Caco-2 (cell line): ENCODE results near the gene RAD18. TPM values are rescaled to one million over a fixed set of nuclear protein-coding genes. Genes with fewer than 3 reads are reported as not detected.

Experiments used
- BruUV-seq: library from RNA; stranded (reverse); fragments of 400-500 nt; replicated peaks from 2 replicates; lab custom pipeline; 2021; lab: Mats Ljungman, UMichigan
- CTCF ChIA-PET: fragments of 300-600 bp; sonication (Branson Sonifier 250); formaldehyde crosslinking; loops from one replicate; lab custom pipeline; 2022; ENCODE audit warnings: antibody characterized with exemption; lab: Charles Lee
- POLR2A ChIA-PET: fragments of 300-600 bp; sonication (Branson Sonifier 250); formaldehyde crosslinking; loops from one replicate; lab custom pipeline; 2022; ENCODE audit warnings: antibody characterized with exemption; lab: Charles Lee
- DNase-seq, 2 experiments: peaks; one replicate each; pipeline versions ENCODE4 v3.0.0 to v3.0.0-alpha.2; 2020 to 2022
- H3K27me3 ChIP-seq: replicated peaks from 2 replicates; pipeline ENCODE4 v1.6.0; 2011; ENCODE audit warnings: low read length; ENCODE audit not compliant: control insufficient read depth, insufficient read depth
- H3K36me3 ChIP-seq: 2 replicates; pipeline ENCODE4 v1.5.1; 2011; ENCODE audit warnings: low read length; ENCODE audit not compliant: control insufficient read depth, insufficient read depth
- H3K4me1 ChIP-seq: fragments of 250-450 bp; sonication (Bioruptor Pico); 2 replicates; pipeline ENCODE4 v1.5.1; 2020; ENCODE audit warnings: mild to moderate bottlenecking
- H3K4me3 ChIP-seq: 2 replicates; pipeline ENCODE4 v1.5.1; 2011; ENCODE audit warnings: low read depth, mild to moderate bottlenecking, control low read depth, low read length
- H3K9me3 ChIP-seq: fragments of 250-450 bp; sonication (Bioruptor Pico); 2 replicates; pipeline ENCODE4 v1.5.1; 2020; ENCODE audit warnings: mild to moderate bottlenecking, moderate library complexity
- H3K27ac Mint-ChIP-seq: one replicate; pipeline ENCODE4 v1.8.0; 2022; ENCODE audit warnings: mixed read lengths; ENCODE audit not compliant: unreplicated experiment
- H3K27me3 Mint-ChIP-seq: one replicate; pipeline ENCODE4 v1.8.0; 2022; ENCODE audit warnings: mixed read lengths; ENCODE audit not compliant: insufficient read depth, unreplicated experiment
- H3K36me3 Mint-ChIP-seq: one replicate; pipeline ENCODE4 v1.8.0; 2022; ENCODE audit warnings: mild to moderate bottlenecking, mixed read lengths; ENCODE audit not compliant: insufficient read depth, unreplicated experiment
- H3K4me1 Mint-ChIP-seq: one replicate; pipeline ENCODE4 v1.8.0; 2022; ENCODE audit warnings: low read depth, mixed read lengths; ENCODE audit not compliant: unreplicated experiment
- H3K4me3 Mint-ChIP-seq: one replicate; pipeline ENCODE4 v1.8.0; 2022; ENCODE audit warnings: mild to moderate bottlenecking, moderate library complexity, mixed read lengths; ENCODE audit not compliant: unreplicated experiment
- H3K9me3 Mint-ChIP-seq: one replicate; pipeline ENCODE4 v1.8.0; 2022; ENCODE audit warnings: mixed read lengths; ENCODE audit not compliant: unreplicated experiment
- intact Hi-C: fragments of 100-400 bp; cut with micrococcal nuclease; formaldehyde crosslinking; loops from one replicate; pipeline ENCODE4 v1.10.0; 2022; ENCODE audit not compliant: unreplicated experiment
- total RNA-seq: library from RNA; stranded (reverse); gene quantifications from 2 replicates; pipeline ENCODE4 v1.2.3, GENCODE V29; 2022
- TF ChIP-seq, protein P1 (sequence below), 2 experiments: fragments of 200-600 bp in 1 of 2; IDR thresholded peaks; 1 replicate in 1 of 2; 2 replicates in 1 of 2; pipeline versions ENCODE4 v1.5.1 to v1.8.0; 2011 to 2022; ENCODE audit warnings: antibody characterized with exemption in 1 of 2, control low read depth in 1 of 2, inconsistent platforms in 1 of 2, low read depth in 1 of 2, low read length in 1 of 2, mild to moderate bottlenecking in 1 of 2, moderate library complexity in 1 of 2; ENCODE audit not compliant: insufficient read depth in 1 of 2, severe bottlenecking in 1 of 2, unreplicated experiment in 1 of 2

RAD18 gene
- total RNA-seq, 1 experiment from 2014 or later, result 19.3 TPM

DNA sequence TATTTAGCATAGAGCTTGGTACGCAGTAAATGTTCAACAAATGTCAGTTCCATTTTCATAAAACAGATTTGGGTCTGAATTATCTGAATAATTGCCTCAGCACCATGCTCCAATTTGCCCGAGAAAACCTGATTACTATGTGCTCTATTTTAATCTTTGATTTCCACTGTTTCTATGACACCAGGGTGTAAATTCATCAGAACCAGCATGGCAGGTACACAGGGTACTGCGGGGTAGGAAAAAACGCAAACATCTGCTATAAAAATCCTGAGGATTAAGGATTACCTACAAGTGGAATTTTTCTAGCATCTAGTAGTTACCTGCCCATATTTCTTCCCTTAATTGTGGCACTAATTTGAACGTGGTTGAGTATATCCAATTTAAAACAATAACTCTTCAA is 70.3 kb downstream of the RAD18 start:
- Mint-ChIP-seq H3K36me3 (peaks cover 3% of the 10 kb centered on the region), H3K9me3 (no peaks in the 10 kb centered on the region), H3K4me3 (no peak overlapping the region), H3K27ac (no peak overlapping the region), H3K4me1 (peaks cover 12% of the 10 kb centered on the region), H3K27me3 (no peaks in the 10 kb centered on the region)
- ChIA-PET POLR2A (no interaction called here), CTCF (interaction anchor here (0.7 to 1.0 kb wide), 2 partner anchors 123 to 164 kb away, joined by 3 read pairs; partner anchors contain the start of gene OXTR)
- no peak for DNase-seq
- intact Hi-C loops, result no loop called here
- TF ChIP-seq, protein P1, sequence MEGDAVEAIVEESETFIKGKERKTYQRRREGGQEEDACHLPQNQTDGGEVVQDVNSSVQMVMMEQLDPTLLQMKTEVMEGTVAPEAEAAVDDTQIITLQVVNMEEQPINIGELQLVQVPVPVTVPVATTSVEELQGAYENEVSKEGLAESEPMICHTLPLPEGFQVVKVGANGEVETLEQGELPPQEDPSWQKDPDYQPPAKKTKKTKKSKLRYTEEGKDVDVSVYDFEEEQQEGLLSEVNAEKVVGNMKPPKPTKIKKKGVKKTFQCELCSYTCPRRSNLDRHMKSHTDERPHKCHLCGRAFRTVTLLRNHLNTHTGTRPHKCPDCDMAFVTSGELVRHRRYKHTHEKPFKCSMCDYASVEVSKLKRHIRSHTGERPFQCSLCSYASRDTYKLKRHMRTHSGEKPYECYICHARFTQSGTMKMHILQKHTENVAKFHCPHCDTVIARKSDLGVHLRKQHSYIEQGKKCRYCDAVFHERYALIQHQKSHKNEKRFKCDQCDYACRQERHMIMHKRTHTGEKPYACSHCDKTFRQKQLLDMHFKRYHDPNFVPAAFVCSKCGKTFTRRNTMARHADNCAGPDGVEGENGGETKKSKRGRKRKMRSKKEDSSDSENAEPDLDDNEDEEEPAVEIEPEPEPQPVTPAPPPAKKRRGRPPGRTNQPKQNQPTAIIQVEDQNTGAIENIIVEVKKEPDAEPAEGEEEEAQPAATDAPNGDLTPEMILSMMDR (IDR thresholded peaks at IDR 0.05; ENCODE audit: insufficient read depth in 1 of 2, low read depth in 1 of 2, low read length in 1 of 2, severe bottlenecking in 1 of 2, unreplicated experiment in 1 of 2), result no peak
- Histone ChIP-seq H3K27me3 (no peaks in the 10 kb centered on the region), H3K4me3 (no peak overlapping the region), H3K9me3 (no peaks in the 10 kb centered on the region), H3K4me1 (peaks cover 14% of the 10 kb centered on the region), H3K36me3 (no peaks in the 10 kb centered on the region)
- no TSS peak for BruUV-seq

DNA sequence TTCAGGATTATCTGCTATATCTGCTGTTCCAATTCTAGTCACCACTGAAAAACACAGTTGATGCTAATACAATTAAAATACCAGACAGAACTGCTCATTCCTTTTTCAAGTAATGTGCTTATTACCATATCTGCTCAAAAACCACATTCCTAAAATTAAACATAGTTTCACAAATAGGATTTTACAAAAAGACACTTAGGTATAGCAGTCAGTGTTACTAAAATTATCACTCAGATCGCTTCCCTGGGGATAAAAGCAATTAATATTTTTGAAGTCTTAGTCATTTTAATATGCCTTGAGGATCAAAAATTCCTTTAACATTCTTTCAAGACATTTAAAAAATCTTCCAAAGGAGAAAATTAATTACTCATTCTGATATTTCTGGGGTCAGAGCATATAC is 71.5 kb downstream of the RAD18 start:
- CTCF ChIA-PET, result no interaction called here
- Mint-ChIP-seq H3K9me3 (no peaks in the 10 kb centered on the region), H3K36me3 (no peaks in the 10 kb centered on the region), H3K4me1 (peaks cover 13% of the 10 kb centered on the region), H3K27ac (no peak overlapping the region), H3K27me3 (no peaks in the 10 kb centered on the region), H3K4me3 (no peak overlapping the region)
- Histone ChIP-seq H3K9me3 (no peaks in the 10 kb centered on the region), H3K4me1 (peaks cover 16% of the 10 kb centered on the region), H3K36me3 (0 out of 2 replicates have a peak, but pooled peaks cover 1% of the 10 kb centered on the region), H3K27me3 (no peaks in the 10 kb centered on the region), H3K4me3 (no peak overlapping the region)
- intact Hi-C loops, result no loop called here
- POLR2A ChIA-PET, result no interaction called here
- BruUV-seq, result no TSS peak
- TF ChIP-seq, protein P1 (IDR thresholded peaks at IDR 0.05; ENCODE audit: insufficient read depth in 1 of 2, low read depth in 1 of 2, low read length in 1 of 2, severe bottlenecking in 1 of 2, unreplicated experiment in 1 of 2), result no peak
- no peak for DNase-seq

DNA sequence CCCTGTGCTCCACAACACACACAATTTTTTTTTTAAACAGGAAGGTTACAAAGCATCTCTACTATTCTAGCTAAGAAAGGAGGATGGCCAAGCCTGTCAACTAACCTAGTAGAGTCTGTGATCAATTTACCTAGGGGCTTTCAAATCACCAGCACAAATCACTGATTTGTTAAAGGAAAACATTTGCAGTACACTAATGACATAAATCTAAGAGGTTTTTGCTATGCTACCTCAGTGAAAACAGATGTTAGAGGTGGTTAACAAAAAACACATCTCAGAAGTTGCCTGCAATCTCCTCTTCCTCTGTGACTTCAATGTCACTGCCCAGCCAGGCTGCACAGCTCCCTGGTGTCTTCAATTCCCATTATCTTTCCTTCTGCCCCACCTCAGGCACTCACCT is 72.0 kb downstream of the RAD18 start:
- TF ChIP-seq, protein P1 (IDR thresholded peaks at IDR 0.05; ENCODE audit: insufficient read depth in 1 of 2, low read depth in 1 of 2, low read length in 1 of 2, severe bottlenecking in 1 of 2, unreplicated experiment in 1 of 2), result no peak
- ChIA-PET POLR2A (no interaction called here), CTCF (no interaction called here)
- no peak for DNase-seq
- H3K9me3 Mint-ChIP-seq, result no peaks in the 10 kb centered on the region
- no TSS peak for BruUV-seq
- no peaks in the 10 kb centered on the region for H3K27me3 ChIP-seq
- intact Hi-C loops, result no loop called here
- no peaks in the 10 kb centered on the region for H3K36me3 Mint-ChIP-seq
- peaks cover 18% of the 10 kb centered on the region for H3K4me1 Mint-ChIP-seq
- H3K36me3 ChIP-seq, result 0 out of 2 replicates have a peak, but pooled peaks cover 1% of the 10 kb centered on the region
- H3K27me3 Mint-ChIP-seq, result no peaks in the 10 kb centered on the region
- no peak overlapping the region for H3K27ac Mint-ChIP-seq
- H3K4me3 Mint-ChIP-seq, result no peak overlapping the region
- peaks cover 16% of the 10 kb centered on the region for H3K4me1 ChIP-seq
- no peaks in the 10 kb centered on the region for H3K9me3 ChIP-seq
- no peak overlapping the region for H3K4me3 ChIP-seq
